Keratinocyte (primary cell): ENCODE measurements around the gene TREH. TPM values are rescaled to one million over a fixed set of nuclear protein-coding genes. Genes with fewer than 3 reads are reported as not detected.
A peak's percentile ranks its signal among the peaks of the same experiment; 100 is the strongest.

Experiments
- DNase-seq: peaks from one replicate; pipeline ENCODE4 v3.0.0-alpha.2; 2011; ENCODE audit warnings: low read depth, missing footprints, low spot score
- FAIRE-seq: peaks from 2 replicates; lab custom pipeline; 2011; peaks lifted over from hg19 to GRCh38; lab: Jason Lieb, UNC
- H2AFZ ChIP-seq: 2 replicates; pipeline ENCODE4 v1.6.0; 2012; ENCODE audit warnings: low read length, control low read depth, inconsistent platforms; ENCODE audit not compliant: control insufficient read depth
- H3K27ac ChIP-seq: 2 replicates; pipeline ENCODE4 v1.5.1; 2011; ENCODE audit warnings: low read length; ENCODE audit not compliant: control insufficient read depth, insufficient read depth
- H3K27me3 ChIP-seq: 3 replicates; pipeline ENCODE4 v1.6.0; 2011; ENCODE audit warnings: low read length; ENCODE audit not compliant: control insufficient read depth, insufficient read depth; ENCODE audit errors: extremely low read depth
- H3K36me3 ChIP-seq, 2 experiments: 2 replicates in 1 of 2; 3 replicates in 1 of 2; pipeline ENCODE4 v1.5.1; 2011; ENCODE audit warnings: low read length in 2 of 2, mild to moderate bottlenecking in 1 of 2; ENCODE audit not compliant: control insufficient read depth in 2 of 2, insufficient read depth in 2 of 2; ENCODE audit errors: extremely low read depth in 1 of 2
- H3K4me1 ChIP-seq: 3 replicates; pipeline ENCODE4 v1.5.1; 2011; ENCODE audit warnings: low read length; ENCODE audit not compliant: control insufficient read depth, insufficient read depth; ENCODE audit errors: extremely low read depth
- H3K4me2 ChIP-seq: 3 replicates; pipeline ENCODE4 v1.6.0; 2011; ENCODE audit warnings: low read depth, low read length; ENCODE audit not compliant: control insufficient read depth, insufficient read depth; ENCODE audit errors: extremely low read depth
- H3K4me3 ChIP-seq, 3 experiments: fragments of 200-600 bp in 1 of 3; sonication (generic) in 1 of 3; 2 replicates in 2 of 3; 3 replicates in 1 of 3; pipeline ENCODE4 v1.5.1; 2011 to 2016; ENCODE audit warnings: low read length in 3 of 3, mild to moderate bottlenecking in 3 of 3, control low read depth in 2 of 3, inconsistent platforms in 1 of 3, low read depth in 1 of 3, mixed read lengths in 1 of 3, mixed run types in 1 of 3, moderate library complexity in 1 of 3; ENCODE audit not compliant: control insufficient read depth in 2 of 3, insufficient read depth in 2 of 3; ENCODE audit errors: extremely low read depth in 1 of 3
- H3K79me2 ChIP-seq: 2 replicates; pipeline ENCODE4 v1.6.0; 2012; ENCODE audit warnings: low read length; ENCODE audit not compliant: control insufficient read depth, insufficient read depth
- H3K9ac ChIP-seq: 3 replicates; pipeline ENCODE4 v1.6.0; 2011; ENCODE audit warnings: low read length; ENCODE audit not compliant: control insufficient read depth, insufficient read depth; ENCODE audit errors: extremely low read depth
- H3K9me1 ChIP-seq: 3 replicates; pipeline ENCODE4 v1.6.0; 2011; ENCODE audit warnings: low read length; ENCODE audit not compliant: control insufficient read depth, insufficient read depth; ENCODE audit errors: extremely low read depth
- H3K9me3 ChIP-seq: 2 replicates; pipeline ENCODE4 v1.5.1; 2012; ENCODE audit warnings: low read depth, low read length; ENCODE audit not compliant: control insufficient read depth
- H4K20me1 ChIP-seq: 3 replicates; pipeline ENCODE4 v1.6.0; 2011; ENCODE audit warnings: low read length; ENCODE audit not compliant: control insufficient read depth, insufficient read depth; ENCODE audit errors: extremely low read depth
- EZH2 ChIP-seq: IDR thresholded peaks from one replicate; pipeline ENCODE4 v1.6.1; 2012; ENCODE audit warnings: inconsistent platforms, mild to moderate bottlenecking, low read length, moderate library complexity
- dilution Hi-C: fragments of 300-500 bp; cut with MboI; formaldehyde crosslinking; loops from one replicate; pipeline ENCODE4 v1.7.0; 2020; ENCODE audit warnings: low sequenced_read_pairs; ENCODE audit not compliant: extremely low pct_ligation_motif_present
- polyA plus RNA-seq, 5 experiments: library from polyadenylated mRNA; depleted of rRNA in 3 of 5; stranded (reverse) in 3 of 5; stranded (forward) in 1 of 5; unstranded in 1 of 5; fragments of >200 nt; gene quantifications; 1 replicate in 1 of 5; 2 replicates in 3 of 5; 3 replicates in 1 of 5; pipeline versions ENCODE4 v1.2.1 to v1.2.3, GENCODE V29; 2011 to 2012; ENCODE audit warnings: missing spikeins in 2 of 5, low read depth in 1 of 5, low replicate concordance in 1 of 5
- TF ChIP-seq, protein P1 (sequence below), 3 experiments: IDR thresholded peaks in 1 of 3; conservative IDR thresholded peaks in 1 of 3; optimal IDR thresholded peaks in 1 of 3; 2 replicates in 2 of 3; 3 replicates in 1 of 3; pipeline versions ENCODE3 to v1.5.1; 2011; ENCODE audit warnings: low read length in 3 of 3, mild to moderate bottlenecking in 3 of 3, moderate library complexity in 2 of 3, control low read depth in 1 of 3, inconsistent platforms in 1 of 3; ENCODE audit not compliant: insufficient read depth in 2 of 3; ENCODE audit errors: extremely low read depth in 1 of 3

TREH gene
- polyA plus RNA-seq, 1 donor (not counting 4 experiments of a cell fraction or from before 2014, with no cell fraction given) = not detected

DNA sequence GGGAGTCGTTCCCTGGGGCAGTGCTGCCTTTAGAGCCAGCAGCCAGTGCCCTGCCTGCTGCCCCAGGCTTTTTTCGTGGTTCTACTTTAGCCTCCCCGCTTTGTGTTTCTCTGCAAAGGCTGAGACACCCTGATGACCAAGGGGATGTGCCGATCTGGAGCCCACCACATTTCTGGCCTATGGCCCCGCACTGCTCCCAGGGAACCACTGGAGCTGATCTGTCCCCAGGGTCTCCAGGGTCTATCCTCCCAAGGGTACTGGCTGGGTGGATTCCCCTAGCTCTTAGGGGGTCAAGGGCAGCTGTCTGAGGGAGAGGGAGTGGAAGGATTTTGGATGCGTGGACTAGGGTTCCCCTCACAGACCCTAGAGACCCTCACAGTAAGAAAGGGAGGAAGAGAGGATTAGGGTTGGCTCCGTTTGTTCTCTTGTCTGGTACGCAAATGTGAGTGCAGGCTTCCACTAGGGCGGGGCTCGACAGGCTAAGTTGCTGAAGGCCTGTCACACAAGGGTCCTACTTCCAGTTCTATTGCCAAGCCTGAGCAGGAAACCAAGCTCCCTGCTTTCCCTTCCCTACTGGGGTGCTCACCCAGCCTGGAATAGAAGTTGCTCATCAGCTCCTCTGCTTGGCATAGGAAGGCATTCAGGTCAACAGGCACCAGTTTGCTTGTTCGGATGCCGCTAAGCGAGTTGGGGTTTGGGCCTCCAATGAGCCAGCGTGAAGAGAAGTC is 19.3 kb downstream of the TREH start:
- Histone ChIP-seq H3K27me3 (no peaks in the 10 kb centered on the region), H3K4me2 (no peak overlapping the region), H3K9ac (no peak overlapping the region), H3K4me1 (peaks cover 2% of the 10 kb centered on the region), H2AFZ (no peak overlapping the region), H3K79me2 (no peaks in the 10 kb centered on the region), H3K9me1 (no peaks in the 10 kb centered on the region), H3K4me3 (no peak overlapping the region), H3K36me3 (peaks cover 10 to 11% of the 10 kb centered on the region in 2 experiments), H4K20me1 (peaks cover 7% of the 10 kb centered on the region), H3K9me3 (no peaks in the 10 kb centered on the region), H3K27ac (no peak overlapping the region)
- FAIRE-seq (no peak), DNase-seq (no peak)
- dilution Hi-C loops = no loop called here
- no peak for TF ChIP-seq EZH2
- TF ChIP-seq, protein P1, sequence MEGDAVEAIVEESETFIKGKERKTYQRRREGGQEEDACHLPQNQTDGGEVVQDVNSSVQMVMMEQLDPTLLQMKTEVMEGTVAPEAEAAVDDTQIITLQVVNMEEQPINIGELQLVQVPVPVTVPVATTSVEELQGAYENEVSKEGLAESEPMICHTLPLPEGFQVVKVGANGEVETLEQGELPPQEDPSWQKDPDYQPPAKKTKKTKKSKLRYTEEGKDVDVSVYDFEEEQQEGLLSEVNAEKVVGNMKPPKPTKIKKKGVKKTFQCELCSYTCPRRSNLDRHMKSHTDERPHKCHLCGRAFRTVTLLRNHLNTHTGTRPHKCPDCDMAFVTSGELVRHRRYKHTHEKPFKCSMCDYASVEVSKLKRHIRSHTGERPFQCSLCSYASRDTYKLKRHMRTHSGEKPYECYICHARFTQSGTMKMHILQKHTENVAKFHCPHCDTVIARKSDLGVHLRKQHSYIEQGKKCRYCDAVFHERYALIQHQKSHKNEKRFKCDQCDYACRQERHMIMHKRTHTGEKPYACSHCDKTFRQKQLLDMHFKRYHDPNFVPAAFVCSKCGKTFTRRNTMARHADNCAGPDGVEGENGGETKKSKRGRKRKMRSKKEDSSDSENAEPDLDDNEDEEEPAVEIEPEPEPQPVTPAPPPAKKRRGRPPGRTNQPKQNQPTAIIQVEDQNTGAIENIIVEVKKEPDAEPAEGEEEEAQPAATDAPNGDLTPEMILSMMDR (optimal IDR thresholded peaks at IDR 0.05 in 1 of 3, IDR thresholded peaks at IDR 0.05 in 1 of 3, conservative IDR thresholded peaks at IDR 0.05 in 1 of 3; ENCODE audit: extremely low read depth in 1 of 3, insufficient read depth in 2 of 3, low read length in 3 of 3) = no peak

DNA sequence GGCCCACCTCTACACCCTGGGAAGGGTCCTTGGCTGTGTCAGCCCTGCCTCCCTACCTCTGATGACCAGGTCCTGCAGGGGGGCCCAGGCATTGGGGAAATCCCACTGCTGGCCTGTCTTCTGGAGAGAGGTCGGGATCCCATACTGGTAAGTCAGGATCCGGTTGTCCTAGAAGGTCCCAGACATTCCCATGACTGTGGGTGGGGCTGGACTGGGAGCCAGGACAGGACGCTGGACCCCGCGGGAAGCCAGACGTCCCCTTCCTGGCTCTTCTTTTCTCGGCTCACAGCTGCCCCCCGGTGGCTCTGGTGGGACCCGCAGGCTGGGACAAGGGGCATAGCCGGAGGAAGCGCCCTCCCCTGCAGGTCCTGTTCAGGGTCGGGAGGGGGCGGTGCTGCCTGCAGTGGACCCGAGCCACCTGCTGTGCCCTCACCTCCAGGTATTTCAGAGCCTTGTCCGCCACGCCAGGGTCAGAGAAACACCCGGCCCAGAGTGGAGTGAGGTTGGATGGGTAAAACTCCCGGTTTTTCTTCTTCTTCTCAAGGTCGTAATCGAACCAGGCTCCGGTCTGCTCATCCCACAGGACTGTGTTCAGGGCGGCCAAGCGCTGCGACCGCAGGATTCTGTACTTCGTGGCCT is 20.0 kb downstream of the TREH start:
- Histone ChIP-seq H3K36me3 (peaks cover 11 to 15% of the 10 kb centered on the region in 2 experiments), H3K9me1 (no peaks in the 10 kb centered on the region), H3K4me1 (peaks cover 2% of the 10 kb centered on the region), H2AFZ (no peak overlapping the region), H3K4me2 (no peak overlapping the region), H3K9me3 (no peaks in the 10 kb centered on the region), H3K27me3 (no peaks in the 10 kb centered on the region), H3K79me2 (no peaks in the 10 kb centered on the region), H3K9ac (no peak overlapping the region), H3K4me3 (no peak overlapping the region), H3K27ac (no peak overlapping the region), H4K20me1 (peaks cover 7% of the 10 kb centered on the region)
- TF ChIP-seq, protein P1 (optimal IDR thresholded peaks at IDR 0.05 in 1 of 3, IDR thresholded peaks at IDR 0.05 in 1 of 3, conservative IDR thresholded peaks at IDR 0.05 in 1 of 3; ENCODE audit: extremely low read depth in 1 of 3, insufficient read depth in 2 of 3, low read length in 3 of 3) = peak; percentile 92 to 97 (median 93)
- TF ChIP-seq EZH2 = no peak
- FAIRE-seq (peak; percentile 71), DNase-seq (peak; percentile 53)
- dilution Hi-C loops = no loop called here
